ENCODE measurements around the gene PLD1. TPM values are rescaled to one million over a fixed set of nuclear protein-coding genes. Genes with fewer than 3 reads are reported as not detected.

Gene PLD1
- total RNA-seq, 2 donors from 2014 or later = 51.3 to 95.2 TPM

DNA sequence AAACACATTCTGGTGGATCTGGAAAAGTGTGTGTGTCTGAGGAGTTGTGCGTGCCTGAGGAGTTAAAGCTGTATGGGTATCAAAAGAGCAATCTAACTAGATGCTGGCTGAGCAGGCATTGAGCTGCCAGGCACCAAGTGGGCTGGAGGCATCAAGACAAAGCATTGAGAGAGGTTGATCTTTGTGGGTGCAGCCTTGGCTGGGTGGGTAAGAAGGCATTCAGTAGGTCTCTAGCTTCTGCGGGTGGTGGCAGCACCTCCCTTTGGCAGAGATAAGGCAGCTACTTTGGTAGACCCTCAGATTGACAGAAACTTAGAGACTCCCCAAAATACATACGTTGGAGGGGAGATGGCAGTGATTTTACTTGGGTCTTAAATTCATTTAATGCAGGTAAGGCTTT lies 17.1 kb upstream of the PLD1 start:
- H3K4me3 ChIP-seq = no peak overlapping the region
- no peaks in the 10 kb centered on the region for H3K27me3 ChIP-seq (replicated peaks; ENCODE audit: insufficient read depth)
- peaks cover 3 to 8% of the 10 kb centered on the region in 2 donors for H3K4me1 ChIP-seq (ENCODE audit: control insufficient read depth in 1 of 2, low read depth in 2 of 2)
- DNase-seq (ENCODE audit: low spot score) = no peak
- no peaks in the 10 kb centered on the region for H3K36me3 ChIP-seq
- H3K27ac ChIP-seq = no peak overlapping the region
- TF ChIP-seq, protein P1, sequence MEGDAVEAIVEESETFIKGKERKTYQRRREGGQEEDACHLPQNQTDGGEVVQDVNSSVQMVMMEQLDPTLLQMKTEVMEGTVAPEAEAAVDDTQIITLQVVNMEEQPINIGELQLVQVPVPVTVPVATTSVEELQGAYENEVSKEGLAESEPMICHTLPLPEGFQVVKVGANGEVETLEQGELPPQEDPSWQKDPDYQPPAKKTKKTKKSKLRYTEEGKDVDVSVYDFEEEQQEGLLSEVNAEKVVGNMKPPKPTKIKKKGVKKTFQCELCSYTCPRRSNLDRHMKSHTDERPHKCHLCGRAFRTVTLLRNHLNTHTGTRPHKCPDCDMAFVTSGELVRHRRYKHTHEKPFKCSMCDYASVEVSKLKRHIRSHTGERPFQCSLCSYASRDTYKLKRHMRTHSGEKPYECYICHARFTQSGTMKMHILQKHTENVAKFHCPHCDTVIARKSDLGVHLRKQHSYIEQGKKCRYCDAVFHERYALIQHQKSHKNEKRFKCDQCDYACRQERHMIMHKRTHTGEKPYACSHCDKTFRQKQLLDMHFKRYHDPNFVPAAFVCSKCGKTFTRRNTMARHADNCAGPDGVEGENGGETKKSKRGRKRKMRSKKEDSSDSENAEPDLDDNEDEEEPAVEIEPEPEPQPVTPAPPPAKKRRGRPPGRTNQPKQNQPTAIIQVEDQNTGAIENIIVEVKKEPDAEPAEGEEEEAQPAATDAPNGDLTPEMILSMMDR (IDR thresholded peaks at IDR 0.05) = no peak
- ATAC-seq (ENCODE audit: insufficient number of reproducible peaks, low FRiP score, low read depth) = no peak
- H3K9me3 ChIP-seq = no peaks in the 10 kb centered on the region

DNA sequence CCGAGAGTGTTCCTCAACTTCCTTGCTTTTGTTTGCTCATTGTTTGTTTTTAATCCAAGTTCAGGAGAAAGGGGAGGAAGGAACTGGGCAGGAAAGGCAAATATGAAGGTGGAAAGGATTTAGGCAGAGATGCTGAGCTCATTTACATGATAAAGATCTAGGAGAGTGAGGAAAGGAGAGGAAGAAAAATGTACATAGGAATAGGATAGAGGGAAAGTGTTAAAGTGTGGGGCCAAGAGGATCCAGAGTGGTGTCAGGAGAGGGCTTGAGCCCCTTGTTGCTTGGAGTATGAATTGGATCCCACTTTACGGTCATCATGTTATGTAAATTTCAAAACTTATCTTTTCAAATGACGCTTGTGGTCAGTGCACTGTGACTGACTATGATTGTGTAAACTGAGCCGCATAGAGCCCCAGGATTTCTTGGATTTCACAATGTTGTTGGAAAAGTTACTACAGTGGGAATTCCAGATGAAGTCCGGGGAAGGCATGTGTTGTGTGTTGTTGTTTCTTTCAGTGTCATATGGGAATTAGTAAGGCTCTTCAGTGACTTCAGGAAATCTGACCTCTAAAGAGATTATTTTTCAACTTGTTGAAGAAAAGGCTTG lies 15.0 kb upstream of the PLD1 start:
- ATAC-seq (ENCODE audit: insufficient number of reproducible peaks, low FRiP score, low read depth) = no peak
- no peak for DNase-seq (ENCODE audit: low spot score)
- Histone ChIP-seq H3K4me3 (no peak overlapping the region), H3K9me3 (no peaks in the 10 kb centered on the region), H3K36me3 (no peaks in the 10 kb centered on the region), H3K27me3 (replicated peaks; ENCODE audit: insufficient read depth) (no peaks in the 10 kb centered on the region), H3K4me1 (ENCODE audit: control insufficient read depth in 1 of 2, low read depth in 2 of 2) (peaks cover 3 to 6% of the 10 kb centered on the region in 2 donors), H3K27ac (no peak overlapping the region)
- TF ChIP-seq, protein P1 (IDR thresholded peaks at IDR 0.05) = no peak

DNA sequence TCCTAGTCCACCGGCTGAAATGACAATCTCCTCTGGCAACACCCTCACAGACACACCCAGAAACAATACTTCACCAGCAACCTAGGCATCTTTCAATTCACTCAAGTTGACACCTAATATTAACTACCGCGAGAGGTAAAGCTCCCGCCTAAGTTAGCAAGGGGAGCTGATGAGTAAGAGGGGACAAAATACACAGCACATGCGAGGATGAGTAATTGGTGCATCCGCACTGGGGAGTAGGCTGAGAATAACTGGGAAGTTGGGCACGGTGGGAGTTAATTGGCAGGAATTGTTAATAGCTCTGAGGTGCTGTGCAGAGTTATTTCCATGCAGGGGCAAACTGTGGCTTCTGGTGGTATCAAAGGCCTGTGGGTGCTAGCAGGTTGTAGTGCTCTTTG lies 14.5 kb upstream of the PLD1 start:
- H3K27me3 ChIP-seq (replicated peaks; ENCODE audit: insufficient read depth) = no peaks in the 10 kb centered on the region
- DNase-seq (ENCODE audit: low spot score) (no peak), ATAC-seq (ENCODE audit: insufficient number of reproducible peaks, low FRiP score, low read depth) (no peak)
- peaks cover 0 to 1% of the 10 kb centered on the region in 2 donors for H3K4me1 ChIP-seq (ENCODE audit: control insufficient read depth in 1 of 2, low read depth in 2 of 2)
- H3K27ac ChIP-seq = no peak overlapping the region
- no peak overlapping the region for H3K4me3 ChIP-seq
- H3K36me3 ChIP-seq = no peaks in the 10 kb centered on the region
- H3K9me3 ChIP-seq = no peaks in the 10 kb centered on the region
- TF ChIP-seq, protein P1 (IDR thresholded peaks at IDR 0.05) = no peak

DNA sequence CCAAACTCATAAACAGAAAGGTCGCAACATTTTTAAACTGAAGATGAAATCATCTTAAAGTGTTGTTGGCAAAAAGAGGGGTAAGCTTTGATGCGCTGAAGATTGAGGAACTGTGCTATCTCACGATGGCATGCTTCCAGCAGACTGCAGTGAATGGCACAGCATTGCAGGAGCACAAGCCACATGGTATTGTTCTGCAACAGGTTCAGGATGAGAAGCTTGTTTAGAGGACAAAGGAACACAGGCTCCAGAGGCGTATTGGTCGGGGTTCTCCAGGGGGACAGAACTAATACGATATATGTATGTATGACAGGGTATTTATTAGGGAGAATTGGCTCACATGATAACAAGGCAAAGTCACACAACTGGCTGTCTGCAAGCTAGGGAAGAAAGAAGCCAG lies 13.8 kb upstream of the PLD1 start:
- DNase-seq (ENCODE audit: low spot score) = no peak
- Histone ChIP-seq H3K27me3 (replicated peaks; ENCODE audit: insufficient read depth) (no peaks in the 10 kb centered on the region), H3K4me1 (ENCODE audit: control insufficient read depth in 1 of 2, low read depth in 2 of 2) (no peaks in the 10 kb centered on the region), H3K36me3 (no peaks in the 10 kb centered on the region), H3K27ac (no peak overlapping the region), H3K4me3 (no peak overlapping the region), H3K9me3 (no peaks in the 10 kb centered on the region)
- TF ChIP-seq, protein P1 (IDR thresholded peaks at IDR 0.05) = no peak
- no peak for ATAC-seq (ENCODE audit: insufficient number of reproducible peaks, low FRiP score, low read depth)

DNA sequence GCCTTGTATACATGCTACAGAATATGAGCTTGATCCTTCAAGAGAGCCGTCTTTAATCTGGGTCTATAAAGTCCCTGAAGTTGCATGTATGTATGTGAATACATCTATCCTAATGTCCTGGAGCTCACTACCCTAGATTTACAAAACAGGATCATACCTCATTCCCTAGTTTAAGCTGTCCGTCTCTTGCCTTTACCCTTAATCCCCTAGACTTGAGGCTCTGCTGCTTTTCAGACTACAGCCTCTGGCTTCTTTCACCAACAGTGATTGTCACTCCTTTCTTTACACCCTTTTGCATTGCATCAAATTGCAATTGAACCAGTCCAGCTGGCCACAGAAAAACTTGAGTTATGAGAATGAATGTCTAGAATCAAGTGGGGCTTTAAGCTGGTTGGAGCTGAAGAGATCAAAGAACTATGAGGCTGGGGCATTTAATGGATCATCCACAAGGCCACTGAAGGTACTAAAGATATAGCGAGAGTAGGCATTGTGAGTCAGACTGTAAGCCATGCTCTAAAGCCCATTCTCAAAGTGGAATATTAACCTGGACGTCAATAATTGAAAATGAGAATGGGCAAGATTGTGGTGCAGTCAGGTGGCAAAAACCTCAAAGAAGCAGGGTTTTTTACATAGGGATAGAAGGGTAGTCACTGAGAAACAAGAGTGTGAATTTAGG lies 12.3 kb upstream of the PLD1 start:
- no peak overlapping the region for H3K4me3 ChIP-seq
- TF ChIP-seq, protein P1 (IDR thresholded peaks at IDR 0.05) = no peak
- ATAC-seq (ENCODE audit: insufficient number of reproducible peaks, low FRiP score, low read depth) = no peak
- H3K27me3 ChIP-seq (replicated peaks; ENCODE audit: insufficient read depth) = no peaks in the 10 kb centered on the region
- no peaks in the 10 kb centered on the region for H3K9me3 ChIP-seq
- no peak overlapping the region for H3K27ac ChIP-seq
- no peak for DNase-seq (ENCODE audit: low spot score)
- H3K36me3 ChIP-seq = no peaks in the 10 kb centered on the region
- H3K4me1 ChIP-seq (ENCODE audit: control insufficient read depth in 1 of 2, low read depth in 2 of 2) = no peaks in the 10 kb centered on the region

Data from thoracic aorta (tissue), 2 donors.